Transverse colon (tissue), 3 donors: ENCODE data around the gene CDH13.

Source experiments
- CTCF ChIP-seq, 5 experiments: fragments of 200-600 bp in 3 of 5; fragments of 450-650 bp in 2 of 5; sonication (generic) in 3 of 5; IDR thresholded peaks; 1 replicate in 2 of 5; 2 replicates in 3 of 5; pipeline ENCODE4 v1.5.1; 2016 to 2017; ENCODE audit warnings: antibody characterized with exemption in 5 of 5, inconsistent platforms in 3 of 5, mild to moderate bottlenecking in 2 of 5, moderate library complexity in 1 of 5
- POLR2A ChIP-seq: fragments of 450-650 bp; IDR thresholded peaks from one replicate; pipeline ENCODE4 v1.6.1; 2016; ENCODE audit warnings: antibody characterized with exemption, mild to moderate bottlenecking, moderate library complexity

- no peak for TF ChIP-seq POLR2A
- TF ChIP-seq CTCF (IDR thresholded peaks at IDR 0.05) = no peak
These were observed 719.3 kb downstream of the CDH13 start for GRCh38 chr16:83345846-83346640.
